ENCODE measurements around the gene SLC35F4.

DNA sequence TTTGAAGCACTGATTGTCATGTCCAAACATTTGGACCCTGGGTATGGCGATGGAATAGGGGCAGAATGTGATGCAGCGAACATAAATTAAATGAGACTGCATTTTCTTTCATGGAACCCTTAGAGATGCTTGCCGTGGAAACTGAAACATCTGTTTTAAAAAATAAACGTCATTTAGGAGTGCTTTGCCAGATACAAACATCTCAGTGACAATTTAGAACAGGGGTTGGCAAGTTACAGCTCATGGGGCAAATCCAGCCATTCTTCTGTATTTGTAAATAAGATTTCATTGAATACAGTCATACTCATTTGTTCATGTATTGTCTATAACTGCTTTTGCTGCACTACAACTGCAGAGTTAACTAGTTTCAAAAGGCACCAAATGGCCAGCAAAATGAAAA, 51.2 kb downstream of the SLC35F4 start:
- TF ChIP-seq, protein P1, sequence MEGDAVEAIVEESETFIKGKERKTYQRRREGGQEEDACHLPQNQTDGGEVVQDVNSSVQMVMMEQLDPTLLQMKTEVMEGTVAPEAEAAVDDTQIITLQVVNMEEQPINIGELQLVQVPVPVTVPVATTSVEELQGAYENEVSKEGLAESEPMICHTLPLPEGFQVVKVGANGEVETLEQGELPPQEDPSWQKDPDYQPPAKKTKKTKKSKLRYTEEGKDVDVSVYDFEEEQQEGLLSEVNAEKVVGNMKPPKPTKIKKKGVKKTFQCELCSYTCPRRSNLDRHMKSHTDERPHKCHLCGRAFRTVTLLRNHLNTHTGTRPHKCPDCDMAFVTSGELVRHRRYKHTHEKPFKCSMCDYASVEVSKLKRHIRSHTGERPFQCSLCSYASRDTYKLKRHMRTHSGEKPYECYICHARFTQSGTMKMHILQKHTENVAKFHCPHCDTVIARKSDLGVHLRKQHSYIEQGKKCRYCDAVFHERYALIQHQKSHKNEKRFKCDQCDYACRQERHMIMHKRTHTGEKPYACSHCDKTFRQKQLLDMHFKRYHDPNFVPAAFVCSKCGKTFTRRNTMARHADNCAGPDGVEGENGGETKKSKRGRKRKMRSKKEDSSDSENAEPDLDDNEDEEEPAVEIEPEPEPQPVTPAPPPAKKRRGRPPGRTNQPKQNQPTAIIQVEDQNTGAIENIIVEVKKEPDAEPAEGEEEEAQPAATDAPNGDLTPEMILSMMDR (IDR thresholded peaks at IDR 0.05 in 4 of 5, conservative IDR thresholded peaks at IDR 0.05 in 1 of 5), result no peak
- no peak for TF ChIP-seq POLR2A (IDR thresholded peaks at IDR 0.05)
